Brain pericyte (primary cell): Measurements from ENCODE around the gene LRRC36.

Source experiments
- DNase-seq: peaks from one replicate; pipeline ENCODE4 v3.0.0-alpha.2; 2012; ENCODE audit warnings: low read depth, low spot score

Gene LRRC36

GRCh38 chr16:67390816-67391423, 64.3 kb downstream of the LRRC36 start:
- no peak for DNase-seq

DNA sequence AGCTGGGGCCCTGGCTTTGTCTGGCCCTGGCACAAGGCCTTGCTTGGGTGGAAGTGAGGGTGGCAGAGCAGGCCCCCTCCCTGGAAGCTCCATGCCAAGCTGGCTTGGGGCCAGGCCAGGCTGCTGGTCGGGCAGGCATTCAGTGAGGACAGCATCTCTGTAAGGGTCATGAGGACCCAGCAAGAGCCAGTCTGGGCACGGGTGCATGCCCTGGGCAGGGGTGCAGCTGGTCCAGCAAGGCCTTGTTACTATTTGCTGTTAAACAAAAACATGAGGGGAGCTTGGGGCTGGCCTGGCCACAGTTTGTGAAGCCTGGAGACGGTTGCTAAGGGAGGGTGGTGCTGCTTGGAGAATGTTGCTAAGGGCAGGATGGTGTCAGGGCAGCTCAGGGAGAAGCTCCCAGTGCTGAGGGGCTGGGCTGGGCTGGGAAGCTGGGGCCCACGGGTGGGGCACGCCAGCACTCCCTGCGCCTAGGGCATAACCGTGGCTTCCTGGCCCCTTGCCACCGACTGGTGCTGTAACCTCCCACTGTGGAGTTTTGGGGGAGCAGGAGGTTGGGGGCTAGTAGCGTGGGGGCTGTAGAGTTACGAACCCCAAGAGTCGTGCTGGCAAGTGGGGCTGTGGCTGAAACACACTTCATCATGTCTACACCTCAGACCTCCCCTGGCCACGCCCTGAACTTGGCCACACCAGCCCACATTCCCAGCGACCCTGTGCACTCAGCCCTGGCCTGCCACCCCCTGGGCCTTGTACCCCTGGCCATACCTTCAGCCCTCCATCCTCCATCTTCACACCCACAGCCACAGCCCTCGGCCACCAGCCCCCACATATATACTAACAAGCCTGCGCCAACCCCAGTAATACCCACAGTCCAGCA, 65.0 kb downstream of the LRRC36 start:
- no peak for DNase-seq

GRCh38 chr16:67392301-67393059, 65.9 kb downstream of the LRRC36 start:
- DNase-seq: no peak

DNA sequence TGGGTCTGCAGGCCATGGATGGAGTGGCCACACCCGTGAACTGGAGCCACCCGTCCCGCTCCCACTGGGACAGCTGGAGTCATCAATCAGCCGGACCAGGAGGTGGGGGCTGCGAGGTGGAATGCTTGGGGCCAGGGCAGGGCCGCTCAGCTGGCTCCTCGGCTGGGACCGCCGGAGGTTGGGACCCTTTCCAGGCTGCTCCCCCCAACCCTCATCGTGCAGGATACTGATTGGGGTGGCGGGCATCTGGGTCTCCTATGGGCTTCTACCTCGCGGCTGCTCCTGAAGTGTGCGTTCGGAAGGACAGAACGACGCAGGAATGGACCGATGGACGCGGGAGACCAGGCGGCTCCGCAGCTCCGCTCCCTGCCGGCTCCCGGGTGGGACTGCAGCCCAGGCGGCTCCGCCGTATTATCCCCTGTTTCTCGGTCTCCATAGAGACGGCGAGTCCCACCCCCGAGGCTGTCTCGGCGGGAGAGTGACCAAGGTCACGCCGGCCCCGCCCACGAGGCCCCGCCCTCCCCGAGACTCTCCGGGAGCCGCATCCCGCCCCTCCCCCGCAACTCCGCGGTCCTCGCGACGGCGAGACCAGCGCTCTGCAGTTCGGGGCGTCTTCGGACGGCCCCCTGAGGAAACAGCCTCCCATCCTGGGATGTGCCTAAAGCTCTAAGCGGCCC, 66.6 kb downstream of the LRRC36 start, which contains the start of gene TPPP3:
Gene TPPP3 (minus strand): TSS at position 388 of the 677 bp plus-strand sequence. CDS start 2,387 bp downstream, outside the sequence.
- no peak for DNase-seq

DNA sequence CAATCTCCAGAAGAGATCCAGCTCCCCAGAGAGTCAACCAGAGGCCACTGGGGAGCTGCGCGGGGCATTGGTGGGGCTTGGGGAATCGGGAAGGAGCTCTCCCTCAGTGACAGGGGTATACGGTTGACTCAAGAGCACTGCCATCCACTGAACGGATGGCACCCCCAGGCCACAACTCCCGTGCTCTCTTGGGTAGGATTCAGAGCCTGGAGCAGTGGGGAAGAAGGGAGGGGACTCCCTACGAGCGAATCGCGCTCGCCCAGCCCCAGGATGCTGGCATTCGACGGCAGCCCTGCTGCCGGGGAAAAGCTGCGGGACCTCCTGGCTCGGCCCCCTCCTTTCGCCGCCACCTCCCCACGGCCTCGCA, 67.2 kb downstream of the LRRC36 start:
- DNase-seq: no peak

DNA sequence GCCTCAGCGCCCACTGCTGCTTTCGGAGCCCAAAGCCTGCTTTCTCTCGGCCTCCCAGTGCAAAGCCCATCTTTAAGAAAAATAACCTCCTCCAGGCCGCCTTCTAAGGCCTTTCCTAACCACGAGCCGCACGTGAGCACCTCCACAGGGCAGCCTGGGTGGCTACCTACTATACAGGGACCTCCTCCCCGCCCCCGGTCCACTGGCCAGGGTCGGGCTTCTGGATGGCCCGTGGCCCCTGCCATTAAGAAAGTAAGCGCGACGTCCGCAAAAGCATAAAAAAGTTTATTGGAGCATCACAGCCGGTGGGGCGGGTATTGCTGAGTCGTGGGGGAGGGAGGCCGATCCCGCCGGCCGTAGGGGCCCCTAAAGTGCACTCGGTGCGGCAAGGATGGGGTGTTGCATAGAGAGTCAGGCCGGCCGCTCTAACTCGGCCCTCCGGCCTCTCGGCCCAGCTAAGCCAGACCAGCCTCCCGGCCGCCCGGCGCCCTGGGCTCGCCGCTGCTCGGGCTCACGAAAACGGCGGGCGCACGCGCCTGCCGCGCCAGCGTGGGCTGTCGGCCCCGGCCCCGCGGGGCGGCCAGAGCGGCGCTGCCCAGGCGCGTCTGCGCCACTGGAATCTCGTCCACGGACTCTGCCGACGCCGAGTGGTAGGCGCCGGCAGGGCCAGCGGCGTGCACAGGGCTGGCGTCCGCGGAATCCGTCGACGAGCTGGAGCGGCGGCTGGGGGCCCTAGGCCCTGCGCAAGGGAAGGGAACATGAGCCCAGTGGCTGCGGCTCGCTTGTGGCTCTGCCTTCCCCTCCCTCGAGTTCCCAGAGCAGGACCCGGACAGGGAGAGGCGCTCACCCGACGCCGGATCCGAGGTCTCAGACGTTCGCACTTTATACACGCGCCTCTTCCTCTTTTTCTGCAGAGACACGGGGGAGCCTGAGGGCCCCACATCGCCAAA, 67.8 kb downstream of the LRRC36 start:
- DNase-seq: no peak

DNA sequence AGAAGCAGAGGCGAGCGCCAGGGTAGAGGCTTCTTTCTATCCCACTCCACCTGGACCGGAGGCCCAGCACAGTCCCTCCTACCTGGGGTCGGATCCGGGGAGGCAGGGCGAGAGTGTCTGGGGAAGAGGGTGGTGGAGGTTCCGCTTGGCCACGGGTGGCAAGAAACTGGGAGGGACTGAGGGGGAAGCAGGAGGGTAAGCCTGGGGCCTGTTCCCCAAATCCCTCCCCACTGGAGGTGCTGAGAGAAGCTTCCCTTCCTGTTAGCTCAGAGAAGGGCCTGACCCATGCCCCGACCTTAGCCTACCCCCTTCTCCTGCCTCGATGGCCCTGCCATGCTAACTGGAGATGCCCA, 68.5 kb downstream of the LRRC36 start:
- no peak for DNase-seq

- DNase-seq: no peak
These were observed 69.0 kb downstream of the LRRC36 start for GRCh38 chr16:67395458-67396158.

DNA sequence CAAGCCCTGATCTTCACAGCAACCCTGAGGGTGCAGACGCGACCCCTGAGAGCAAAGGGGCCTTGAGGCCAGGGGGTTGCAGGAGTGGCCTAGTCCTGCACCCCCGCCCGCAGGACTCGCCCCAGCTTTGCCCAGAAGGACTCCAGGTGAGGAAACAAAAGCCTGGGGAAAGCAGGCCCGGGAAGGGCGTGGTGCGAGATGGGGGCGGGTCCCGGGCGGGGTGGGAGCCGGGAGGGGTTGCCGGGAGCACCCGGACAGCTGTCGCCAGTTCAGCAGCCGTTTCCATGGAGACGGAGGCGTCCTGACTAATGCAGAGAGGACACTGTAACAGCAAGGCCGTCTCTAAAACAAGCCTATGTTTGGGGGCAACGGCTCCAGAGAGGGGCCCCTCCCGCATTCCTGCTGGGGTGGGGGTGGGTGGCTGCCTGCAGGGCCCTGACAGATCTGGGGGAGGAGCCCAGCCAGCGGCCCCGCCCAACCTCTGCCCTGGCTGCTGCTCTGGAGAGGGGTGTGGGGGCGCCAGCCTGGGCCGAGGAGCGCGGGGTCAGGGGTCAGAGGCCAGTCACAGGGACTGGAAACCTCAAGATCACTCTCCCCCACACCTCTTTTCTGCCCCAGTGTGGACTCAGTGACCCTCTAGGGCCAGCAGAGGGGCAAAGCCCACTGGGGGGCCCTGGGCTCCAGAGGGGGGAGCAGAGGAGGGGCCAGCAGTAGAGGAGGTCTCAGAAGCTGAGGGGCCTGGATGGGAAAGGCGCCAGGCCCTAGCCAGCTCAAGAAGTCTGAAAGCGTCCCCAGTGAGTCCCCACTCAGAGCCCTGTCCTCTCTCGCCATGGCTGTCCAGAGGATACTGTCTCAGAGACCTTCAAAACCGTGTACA, 69.8 kb downstream of the LRRC36 start:
- DNase-seq: no peak

DNA sequence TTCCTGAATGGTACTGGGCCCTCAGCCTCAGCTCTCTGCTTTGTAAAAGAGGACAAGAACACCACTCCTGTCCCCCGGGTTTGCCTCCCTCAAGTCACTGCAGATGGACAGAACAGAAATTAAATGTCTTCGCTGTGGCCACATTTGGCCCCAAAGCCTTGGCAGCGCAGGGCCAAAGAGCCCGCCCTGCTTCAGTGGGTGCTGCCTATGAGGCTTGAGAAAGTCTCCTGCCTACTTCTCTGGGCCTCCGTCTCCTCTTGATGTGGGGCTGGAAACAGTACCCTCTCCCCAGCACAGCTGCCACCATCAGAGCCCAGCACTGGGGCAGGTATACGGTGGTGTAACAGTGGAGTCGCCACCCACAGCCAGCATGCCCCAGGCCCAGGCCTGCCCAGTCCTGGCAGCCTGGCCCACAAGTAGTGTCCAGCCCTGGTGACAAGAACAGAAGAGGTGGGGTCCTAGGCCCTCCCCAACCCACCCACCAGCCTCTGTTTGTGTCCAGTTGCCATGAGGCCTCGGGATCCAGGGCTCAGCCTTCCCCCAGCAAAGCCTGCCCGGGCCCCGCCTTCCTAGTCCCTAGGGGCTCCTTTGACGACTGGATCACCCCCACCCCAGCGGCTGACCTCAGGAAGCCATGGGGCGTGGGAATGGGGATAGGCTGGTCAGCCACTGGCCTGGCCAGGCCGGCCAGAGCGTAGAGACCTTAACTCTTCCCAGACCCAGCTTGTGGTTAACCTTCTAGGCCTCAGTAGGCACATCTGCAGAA, 70.6 kb downstream of the LRRC36 start:
- DNase-seq: no peak

GRCh38 chr16:67397812-67398545, 71.4 kb downstream of the LRRC36 start:
- no peak for DNase-seq

DNA sequence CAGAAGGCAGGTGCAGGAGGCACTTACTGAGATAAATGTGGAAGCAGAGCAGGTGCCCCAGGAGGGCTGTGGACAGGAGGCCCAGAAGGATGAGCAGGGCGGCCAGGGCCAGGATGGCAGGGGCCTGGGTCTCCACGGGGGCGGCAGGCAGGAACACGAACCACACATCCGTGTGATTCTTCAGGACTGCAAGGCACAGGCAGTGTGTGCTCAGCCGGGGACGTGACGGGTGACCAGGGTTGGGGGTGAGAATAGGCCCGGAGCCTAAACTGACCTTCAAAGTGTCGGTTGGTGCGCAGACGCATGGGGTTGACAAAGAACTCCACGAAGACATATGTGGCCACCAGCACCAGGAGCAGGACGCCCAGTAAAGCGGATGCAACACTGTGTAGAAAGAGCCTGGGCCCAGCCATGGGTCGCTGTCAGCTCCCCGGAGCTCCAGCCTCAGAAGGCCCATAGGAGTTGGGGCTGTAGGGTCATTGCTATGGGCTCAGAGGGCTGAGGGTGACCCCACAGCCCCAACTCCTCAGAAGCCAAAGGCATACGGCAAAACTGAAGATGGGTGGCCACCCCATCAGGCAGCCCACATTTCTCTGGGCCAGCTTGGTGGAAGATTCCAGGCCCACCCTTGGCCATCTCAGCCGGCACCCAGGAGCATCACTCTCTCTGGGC, 72.1 kb downstream of the LRRC36 start:
- no peak for DNase-seq

DNA sequence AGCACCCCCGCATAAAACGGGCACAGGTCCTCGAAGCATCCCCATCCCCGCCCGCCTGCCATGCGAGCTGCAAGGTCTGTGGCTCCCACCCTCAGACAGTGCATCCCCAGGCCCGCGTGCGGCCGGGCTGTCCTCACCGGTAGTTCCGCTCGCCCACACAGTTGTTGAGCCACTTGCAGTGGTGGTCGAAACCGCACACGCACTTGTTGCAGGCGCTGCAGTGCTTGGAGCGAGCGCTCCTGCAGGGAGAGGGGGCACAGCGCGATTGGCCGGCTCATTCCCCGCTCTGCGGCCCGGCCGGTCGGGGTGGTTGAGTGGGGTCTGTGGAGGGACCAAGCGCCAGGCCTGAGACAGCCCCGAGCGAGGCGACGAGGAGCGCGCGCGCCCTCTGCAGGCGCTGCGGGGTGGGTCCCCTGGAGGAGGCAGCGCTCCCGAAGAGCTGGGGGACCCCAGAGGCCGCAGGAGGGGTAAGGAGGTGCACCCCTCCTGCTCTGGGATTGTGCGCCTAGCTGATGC, 72.7 kb downstream of the LRRC36 start:
- DNase-seq: no peak

GRCh38 chr16:67399749-67400704, 73.4 kb downstream of the LRRC36 start:
- DNase-seq: no peak

- no peak for DNase-seq
These were observed 74.3 kb downstream of the LRRC36 start for GRCh38 chr16:67400901-67401300.
